Endothelial cell of umbilical vein (primary cell): ENCODE data around the gene GATD1.
A peak's percentile ranks its signal among the peaks of the same experiment; 100 is the strongest.

ENCODE experiments used
- POLR2A ChIP-seq: IDR thresholded peaks from 2 replicates; pipeline ENCODE4 v1.6.1; 2012; ENCODE audit warnings: low read depth, mild to moderate bottlenecking, control low read depth, low read length
- POLR2AphosphoS5 ChIP-seq: IDR thresholded peaks from 2 replicates; pipeline ENCODE4 v1.6.1; 2012; ENCODE audit warnings: low read depth, mild to moderate bottlenecking, control low read depth, low read length, moderate library complexity; ENCODE audit not compliant: insufficient read depth
- TF ChIP-seq, protein P1 (sequence below), 2 donors: IDR thresholded peaks; 1 replicate in 1 of 2; 2 replicates in 1 of 2; pipeline ENCODE4 v1.5.1; 2011; ENCODE audit warnings: low read length in 2 of 2, mild to moderate bottlenecking in 2 of 2, moderate library complexity in 2 of 2, control low read depth in 1 of 2, inconsistent platforms in 1 of 2, low read depth in 1 of 2; ENCODE audit not compliant: insufficient read depth in 1 of 2; ENCODE audit errors: extremely low read depth in 1 of 2
- TF ChIP-seq, protein P2 (sequence below): IDR thresholded peaks from 2 replicates; pipeline ENCODE4 v1.6.1; 2011; ENCODE audit not compliant: insufficient read depth, insufficient read length

DNA sequence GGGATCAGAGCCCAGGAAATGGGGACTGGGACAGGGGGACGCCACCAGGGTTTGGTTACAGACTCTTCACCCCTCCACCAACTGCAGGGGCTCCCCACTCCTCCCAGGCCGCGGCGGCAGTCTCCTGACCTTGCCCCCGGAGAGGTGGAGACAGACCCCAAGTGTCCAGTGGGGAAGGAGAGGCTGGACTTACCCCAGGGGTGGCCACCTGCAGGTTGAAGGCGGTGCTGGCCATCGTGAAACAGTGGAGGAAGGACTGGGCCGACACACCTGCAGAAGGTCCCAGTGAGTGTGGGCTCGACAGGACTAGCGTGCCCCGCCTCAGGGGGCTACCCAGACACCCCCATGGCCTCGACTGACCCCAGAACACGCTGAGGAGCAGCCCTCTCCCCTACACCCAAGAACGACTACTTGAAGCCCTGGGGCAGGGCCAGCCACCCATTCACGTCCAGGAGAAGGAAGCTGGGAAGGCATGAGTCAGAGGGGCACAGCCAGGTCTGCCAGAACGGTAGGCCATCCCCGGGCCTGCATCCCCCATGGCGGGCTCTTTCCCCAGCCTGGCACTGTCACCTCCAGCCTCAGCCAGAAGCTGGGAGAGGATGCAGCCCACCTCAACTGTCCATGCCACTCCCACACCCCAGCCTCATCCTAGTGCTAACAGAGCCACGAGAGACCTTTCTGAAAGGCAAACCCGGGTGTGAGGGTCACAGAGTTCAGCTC is 2.3 kb downstream of the GATD1 start:
- TF ChIP-seq, protein P1, sequence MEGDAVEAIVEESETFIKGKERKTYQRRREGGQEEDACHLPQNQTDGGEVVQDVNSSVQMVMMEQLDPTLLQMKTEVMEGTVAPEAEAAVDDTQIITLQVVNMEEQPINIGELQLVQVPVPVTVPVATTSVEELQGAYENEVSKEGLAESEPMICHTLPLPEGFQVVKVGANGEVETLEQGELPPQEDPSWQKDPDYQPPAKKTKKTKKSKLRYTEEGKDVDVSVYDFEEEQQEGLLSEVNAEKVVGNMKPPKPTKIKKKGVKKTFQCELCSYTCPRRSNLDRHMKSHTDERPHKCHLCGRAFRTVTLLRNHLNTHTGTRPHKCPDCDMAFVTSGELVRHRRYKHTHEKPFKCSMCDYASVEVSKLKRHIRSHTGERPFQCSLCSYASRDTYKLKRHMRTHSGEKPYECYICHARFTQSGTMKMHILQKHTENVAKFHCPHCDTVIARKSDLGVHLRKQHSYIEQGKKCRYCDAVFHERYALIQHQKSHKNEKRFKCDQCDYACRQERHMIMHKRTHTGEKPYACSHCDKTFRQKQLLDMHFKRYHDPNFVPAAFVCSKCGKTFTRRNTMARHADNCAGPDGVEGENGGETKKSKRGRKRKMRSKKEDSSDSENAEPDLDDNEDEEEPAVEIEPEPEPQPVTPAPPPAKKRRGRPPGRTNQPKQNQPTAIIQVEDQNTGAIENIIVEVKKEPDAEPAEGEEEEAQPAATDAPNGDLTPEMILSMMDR (IDR thresholded peaks at IDR 0.05; ENCODE audit: extremely low read depth in 1 of 2, insufficient read depth in 1 of 2, low read depth in 1 of 2, low read length in 2 of 2): no peak
- TF ChIP-seq POLR2A: no peak
- TF ChIP-seq POLR2AphosphoS5: peak; percentile 30
- TF ChIP-seq, protein P2, sequence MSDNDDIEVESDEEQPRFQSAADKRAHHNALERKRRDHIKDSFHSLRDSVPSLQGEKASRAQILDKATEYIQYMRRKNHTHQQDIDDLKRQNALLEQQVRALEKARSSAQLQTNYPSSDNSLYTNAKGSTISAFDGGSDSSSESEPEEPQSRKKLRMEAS: no peak
